HS-27A (cell line): ENCODE results near the gene ZNF549.
"Not testable (repeated sequence)": the region's sequence is repeated elsewhere in the genome, so short reads cannot be mapped to it uniquely, and the experiment has no call there.

Source experiments
- DNase-seq: peaks from one replicate; pipeline ENCODE4 v3.0.0-alpha.2; 2012; ENCODE audit warnings: low read depth, missing footprints

Gene ZNF549

GRCh38 chr19:57527136-57527881 is at the start of gene ZNF549:
Gene ZNF549 (plus strand): TSS chr19:57527356. CDS start chr19:57527574, 218 bp downstream.
- peak; percentile 82 for DNase-seq

- peak; percentile 79 for DNase-seq
These were observed 39.5 kb upstream of the ZNF549 start, which contains the start of gene ZNF419 for GRCh38 chr19:57487477-57488298. Gene ZNF419 (plus strand): TSS chr19:57487750. CDS start chr19:57487951, 201 bp downstream.

GRCh38 chr19:57488299-57488644 is 38.9 kb upstream of the ZNF549 start:
- not testable (repeated sequence) for DNase-seq

GRCh38 chr19:57499332-57499679 is 27.9 kb upstream of the ZNF549 start:
- DNase-seq, result not testable (repeated sequence)

GRCh38 chr19:57499680-57500395 is 27.3 kb upstream of the ZNF549 start, which contains the start of gene ZNF773:
Gene ZNF773 (plus strand): TSS chr19:57499938. CDS start chr19:57500081, 143 bp downstream.
- peak; percentile 94 for DNase-seq

GRCh38 chr19:57500400-57500799 is 26.8 kb upstream of the ZNF549 start:
- not testable (repeated sequence) for DNase-seq

GRCh38 chr19:57506163-57506562 is 21.0 kb upstream of the ZNF549 start:
- DNase-seq, result no peak

GRCh38 chr19:57511484-57511883 is 15.7 kb upstream of the ZNF549 start:
- no peak for DNase-seq

- DNase-seq, result no peak
These were observed 14.3 kb upstream of the ZNF549 start for GRCh38 chr19:57512845-57513244.

- no peak for DNase-seq
These were observed 11.9 kb upstream of the ZNF549 start for GRCh38 chr19:57515255-57515654.

GRCh38 chr19:57518021-57518420 is 9.1 kb upstream of the ZNF549 start:
- not testable (repeated sequence) for DNase-seq

- DNase-seq, result no peak
These were observed 10.9 kb downstream of the ZNF549 start for GRCh38 chr19:57537953-57538547.

- DNase-seq, result no peak
These were observed 19.4 kb downstream of the ZNF549 start for GRCh38 chr19:57546513-57546912.

- no peak for DNase-seq
These were observed 25.3 kb downstream of the ZNF549 start for GRCh38 chr19:57552432-57552831.

- no peak for DNase-seq
These were observed 30.5 kb downstream of the ZNF549 start for GRCh38 chr19:57557659-57558058.

- DNase-seq, result no peak
These were observed 31.4 kb downstream of the ZNF549 start for GRCh38 chr19:57558525-57558924.

GRCh38 chr19:57559008-57559403 is 31.9 kb downstream of the ZNF549 start:
- DNase-seq, result no peak

- peak; percentile 71 for DNase-seq
These were observed 32.4 kb downstream of the ZNF549 start, which contains the start of gene ZNF550 for GRCh38 chr19:57559404-57560025. Gene ZNF550 (minus strand): TSS chr19:57559863. CDS start chr19:57559682, 181 bp downstream.

GRCh38 chr19:57560049-57560491 is 32.9 kb downstream of the ZNF549 start:
- no peak for DNase-seq

GRCh38 chr19:57563547-57563946 is 36.4 kb downstream of the ZNF549 start:
- DNase-seq, result no peak
